DND-41 (cell line): Measurements from ENCODE around the gene LRRC42.

Source experiments
- EZH2 ChIP-seq: IDR thresholded peaks from 3 replicates; pipeline ENCODE4 v1.6.1; 2012; ENCODE audit warnings: borderline replicate concordance, low read depth, mild to moderate bottlenecking, moderate library complexity, low read length, inconsistent platforms; ENCODE audit not compliant: severe bottlenecking
- TF ChIP-seq, protein P1 (sequence below): IDR thresholded peaks from 2 replicates; pipeline ENCODE4 v1.5.1; 2012; ENCODE audit warnings: borderline replicate concordance, low read length, moderate library complexity, mild to moderate bottlenecking; ENCODE audit not compliant: poor library complexity, severe bottlenecking; ENCODE audit errors: extremely low read depth

DNA sequence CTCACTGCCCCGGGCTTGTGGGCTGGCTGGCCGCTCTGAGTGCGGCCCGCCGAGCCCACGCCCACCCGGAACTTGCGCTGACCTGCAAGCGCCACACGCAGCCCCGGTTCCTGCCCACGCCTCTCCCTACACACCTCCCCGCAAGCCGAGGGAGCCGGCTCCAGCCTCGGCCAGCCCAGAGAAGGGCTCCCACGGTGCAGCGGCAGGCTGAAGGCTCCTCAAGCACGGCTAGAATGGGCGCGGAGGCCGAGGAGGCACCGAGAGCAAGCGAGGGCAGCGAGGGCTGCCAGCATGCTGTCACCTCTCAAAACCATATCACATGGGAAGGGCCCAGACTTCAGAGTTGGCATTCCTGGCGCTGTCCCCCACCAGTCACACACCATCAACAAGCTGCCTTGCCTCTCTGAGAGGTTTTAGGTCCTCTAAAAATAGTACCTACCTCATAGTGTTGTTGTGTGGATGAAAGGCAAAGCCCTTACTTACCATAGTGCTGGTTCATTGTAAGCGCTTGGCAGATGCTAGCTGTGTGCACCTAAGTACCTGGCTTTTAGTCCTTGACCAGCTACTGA, 58.4 kb downstream of the LRRC42 start:
- TF ChIP-seq, protein P1, sequence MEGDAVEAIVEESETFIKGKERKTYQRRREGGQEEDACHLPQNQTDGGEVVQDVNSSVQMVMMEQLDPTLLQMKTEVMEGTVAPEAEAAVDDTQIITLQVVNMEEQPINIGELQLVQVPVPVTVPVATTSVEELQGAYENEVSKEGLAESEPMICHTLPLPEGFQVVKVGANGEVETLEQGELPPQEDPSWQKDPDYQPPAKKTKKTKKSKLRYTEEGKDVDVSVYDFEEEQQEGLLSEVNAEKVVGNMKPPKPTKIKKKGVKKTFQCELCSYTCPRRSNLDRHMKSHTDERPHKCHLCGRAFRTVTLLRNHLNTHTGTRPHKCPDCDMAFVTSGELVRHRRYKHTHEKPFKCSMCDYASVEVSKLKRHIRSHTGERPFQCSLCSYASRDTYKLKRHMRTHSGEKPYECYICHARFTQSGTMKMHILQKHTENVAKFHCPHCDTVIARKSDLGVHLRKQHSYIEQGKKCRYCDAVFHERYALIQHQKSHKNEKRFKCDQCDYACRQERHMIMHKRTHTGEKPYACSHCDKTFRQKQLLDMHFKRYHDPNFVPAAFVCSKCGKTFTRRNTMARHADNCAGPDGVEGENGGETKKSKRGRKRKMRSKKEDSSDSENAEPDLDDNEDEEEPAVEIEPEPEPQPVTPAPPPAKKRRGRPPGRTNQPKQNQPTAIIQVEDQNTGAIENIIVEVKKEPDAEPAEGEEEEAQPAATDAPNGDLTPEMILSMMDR = no peak
- no peak for TF ChIP-seq EZH2
